K562 (cell line): ENCODE data around the gene MTHFSD. TPM values are rescaled to one million over a fixed set of nuclear protein-coding genes. Genes with fewer than 3 reads are reported as not detected.
A peak's percentile ranks its signal among the peaks of the same experiment; 100 is the strongest.

Experiments used
- ATAC-seq: fragments of 200-7000 bp; cut with Tn5 transposase; 3 replicates; pipeline ENCODE4 v1.9.1; 2020; ENCODE audit warnings: moderate library complexity
- BruUV-seq: library from RNA; stranded (reverse); fragments of 400-500 nt; replicated peaks from 2 replicates; lab custom pipeline; 2021; lab: Mats Ljungman, UMichigan
- CTCF ChIA-PET: fragments of 300-600 bp; formaldehyde crosslinking; extraction: SDS; loops from one replicate; lab custom pipeline; 2021; ENCODE audit warnings: low intra/inter-chr PET ratio; lab: Yijun Ruan, JAX
- POLR2A ChIA-PET: fragments of 300-600, 350-650 bp; sonication (Branson Sonifier 250); formaldehyde crosslinking; extraction: SDS; loops from one replicate; lab custom pipeline; 2021; ENCODE audit warnings: antibody characterized with exemption, inconsistent platforms; lab: Yijun Ruan, JAX
- DNase-seq, 4 experiments: peaks; one replicate each; pipeline versions ENCODE4 v3.0.0 to v3.0.0-alpha.2; 2011 to 2018; ENCODE audit warnings: low spot score in 3 of 4, mixed read lengths in 3 of 4; ENCODE audit errors: extremely low read depth in 1 of 4
- FAIRE-seq: peaks from 2 replicates; lab custom pipeline; 2011; peaks lifted over from hg19 to GRCh38; lab: Jason Lieb, UNC
- H2AFZ ChIP-seq: 2 replicates; pipeline ENCODE4 v1.6.0; 2011; ENCODE audit warnings: low read depth, low read length, control low read depth, inconsistent platforms
- H3K27ac ChIP-seq: fragments of 200-600 bp; 3 replicates; pipeline ENCODE4 v1.8.0; 2011; ENCODE audit warnings: low read depth, mild to moderate bottlenecking, control low read depth, inconsistent platforms, low read length, moderate library complexity, mixed read lengths; ENCODE audit errors: extremely low read depth
- H3K27me3 ChIP-seq, 2 experiments: fragments of 300-600 bp in 1 of 2; 2 replicates in 1 of 2; 3 replicates in 1 of 2; pipeline versions ENCODE4 v1.6.0 to v1.8.0; 2011; ENCODE audit warnings: inconsistent platforms in 2 of 2, low read length in 2 of 2, mild to moderate bottlenecking in 1 of 2, mixed read lengths in 1 of 2, moderate library complexity in 1 of 2; ENCODE audit not compliant: control insufficient read depth in 2 of 2, insufficient read depth in 2 of 2
- H3K36me3 ChIP-seq: fragments of 300-600 bp; 3 replicates; pipeline ENCODE4 v1.8.0; 2011; ENCODE audit warnings: mild to moderate bottlenecking, low read length, inconsistent platforms; ENCODE audit not compliant: control insufficient read depth, insufficient read depth
- H3K4me1 ChIP-seq, 2 experiments: fragments of 200-600 bp in 1 of 2; replicated peaks in 1 of 2; 2 replicates in 1 of 2; 3 replicates in 1 of 2; pipeline versions ENCODE4 v1.5.1 to v1.8.0; 2011; ENCODE audit warnings: inconsistent platforms in 2 of 2, low read length in 2 of 2, mild to moderate bottlenecking in 1 of 2, mixed read lengths in 1 of 2, moderate library complexity in 1 of 2; ENCODE audit not compliant: control insufficient read depth in 2 of 2, insufficient read depth in 2 of 2
- H3K4me2 ChIP-seq: 2 replicates; pipeline ENCODE4 v1.6.1; 2011; ENCODE audit warnings: low read length, control low read depth, inconsistent platforms, mixed read lengths; ENCODE audit not compliant: insufficient read depth
- H3K4me3 ChIP-seq: fragments of 200-600 bp; sonication (generic), shearing (Covaris generic); 2 replicates; pipeline ENCODE4 v1.5.1; 2016; ENCODE audit warnings: control low read depth, inconsistent platforms
- H3K79me2 ChIP-seq: fragments of 200-600 bp; 3 replicates; pipeline ENCODE4 v1.8.0; 2011; ENCODE audit warnings: low read length, inconsistent platforms; ENCODE audit not compliant: control insufficient read depth, insufficient read depth
- H3K9ac ChIP-seq, 2 experiments: 2 replicates each; pipeline versions ENCODE4 v1.6.0 to v1.6.1; 2011; ENCODE audit warnings: low read depth in 2 of 2, low read length in 2 of 2, control low read depth in 1 of 2, inconsistent platforms in 1 of 2, mild to moderate bottlenecking in 1 of 2, mixed read lengths in 1 of 2; ENCODE audit not compliant: insufficient read depth in 1 of 2
- H3K9me1 ChIP-seq: one replicate; pipeline ENCODE4 v1.6.0; 2011; ENCODE audit warnings: inconsistent platforms, mild to moderate bottlenecking, low read length, moderate library complexity; ENCODE audit not compliant: control insufficient read depth, insufficient read depth
- H3K9me3 ChIP-seq: replicated peaks from 2 replicates; pipeline ENCODE4 v1.5.1; 2011; ENCODE audit warnings: low read depth, low read length, inconsistent platforms; ENCODE audit not compliant: control insufficient read depth, insufficient read depth
- H4K20me1 ChIP-seq: replicated peaks from 2 replicates; pipeline ENCODE4 v1.6.1; 2011; ENCODE audit warnings: low read length, inconsistent platforms, mixed read lengths; ENCODE audit not compliant: control insufficient read depth, insufficient read depth
- NFYB ChIP-seq: IDR thresholded peaks from 2 replicates; pipeline ENCODE4 v1.6.1; 2011; ENCODE audit warnings: mild to moderate bottlenecking, moderate library complexity; ENCODE audit not compliant: insufficient read length; ENCODE audit errors: extremely low read depth
- ZNF263 ChIP-seq: sonication (generic); formaldehyde crosslinking; IDR thresholded peaks from 2 replicates; pipeline ENCODE4 v1.8.0; 2022; ENCODE audit warnings: mild to moderate bottlenecking, missing genetic modification reagents, borderline replicate concordance
- WGBS: fragments of 100-300 bp; shearing (Covaris generic); methylation state at CpG from one replicate; pipeline ENCODE4 v1.1.6; 2016; ENCODE audit warnings: low coverage, mixed read lengths; ENCODE audit not compliant: insufficient coverage; ENCODE audit errors: missing lambda C conversion rate; 5-methylcytosine and 5-hydroxymethylcytosine counted together
- in situ Hi-C: fragments of 300-500 bp; cut with MboI; formaldehyde crosslinking; loops from 4 replicates; pipeline ENCODE4 v1.15.0; 2018; ENCODE audit warnings: inconsistent platforms, mixed read lengths
- intact Hi-C: fragments of 100-400 bp; cut with micrococcal nuclease; formaldehyde crosslinking; loops from 2 replicates; pipeline ENCODE4 v1.14.2; 2022
- polyA plus RNA-seq, 8 experiments: library from polyadenylated mRNA; depleted of rRNA in 4 of 8; stranded (reverse) in 5 of 8; unstranded in 3 of 8; fragments of >200 nt; fragmentation: Nextera tagmentation in 2 of 8; fragmentation: Illumina TruSeq in 1 of 8; extraction: Ambion mirVana in 2 of 8; extraction: Trizol in 1 of 8; gene quantifications; 2 replicates each; pipeline versions ENCODE4 v1.2.1 to v1.2.3, GENCODE V29; 2011 to 2014; ENCODE audit warnings: inconsistent platforms in 1 of 8, missing spikeins in 1 of 8
- total RNA-seq, 7 experiments: library from RNA; depleted of rRNA in 6 of 7; stranded (reverse); fragments of >200 nt in 6 of 7; fragmentation: Illumina TruSeq in 2 of 7; extraction: Trizol in 2 of 7; gene quantifications; 2 replicates each; pipeline versions ENCODE4 v1.2.1 to v1.2.3, GENCODE V29; 2011 to 2021; ENCODE audit warnings: low replicate concordance in 1 of 7
- TF ChIP-seq, protein P1 (sequence below), 2 experiments: IDR thresholded peaks; 2 replicates each; pipeline ENCODE4 v1.6.1; 2012; ENCODE audit warnings: improper control_type of control experiment in 2 of 2, low read depth in 2 of 2, low read length in 2 of 2, borderline replicate concordance in 1 of 2

Gene MTHFSD
- total and polyA plus RNA-seq, 9 of the 15 experiments (the other 6 are each of a cell fraction or from before 2014, with no cell fraction given): 3.2 to 20.2 (median 12.0) TPM

DNA sequence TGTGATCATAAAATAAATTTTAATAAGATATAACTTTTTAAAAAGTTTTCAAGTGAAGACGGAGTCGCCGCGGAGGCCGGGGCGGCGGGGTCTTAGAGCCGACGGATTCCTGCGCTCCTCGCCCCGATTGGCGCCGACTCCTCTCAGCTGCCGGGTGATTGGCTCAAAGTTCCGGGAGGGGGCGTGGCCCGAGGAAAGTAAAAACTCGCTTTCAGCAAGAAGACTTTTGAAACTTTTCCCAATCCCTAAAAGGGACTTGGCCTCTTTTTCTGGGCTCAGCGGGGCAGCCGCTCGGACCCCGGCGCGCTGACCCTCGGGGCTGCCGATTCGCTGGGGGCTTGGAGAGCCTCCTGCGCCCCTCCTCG, 11.5 kb upstream of the MTHFSD start, which contains the start of gene FOXC2:
Gene FOXC2, plus strand, starts transcription at position 229 of the 365 bp plus-strand sequence. CDS start 507 bp downstream, outside the sequence.
- TF ChIP-seq NFYB (peak; percentile 20), ZNF263 (CRISPR knock-in tag) (no peak)
- TF ChIP-seq, protein P1, sequence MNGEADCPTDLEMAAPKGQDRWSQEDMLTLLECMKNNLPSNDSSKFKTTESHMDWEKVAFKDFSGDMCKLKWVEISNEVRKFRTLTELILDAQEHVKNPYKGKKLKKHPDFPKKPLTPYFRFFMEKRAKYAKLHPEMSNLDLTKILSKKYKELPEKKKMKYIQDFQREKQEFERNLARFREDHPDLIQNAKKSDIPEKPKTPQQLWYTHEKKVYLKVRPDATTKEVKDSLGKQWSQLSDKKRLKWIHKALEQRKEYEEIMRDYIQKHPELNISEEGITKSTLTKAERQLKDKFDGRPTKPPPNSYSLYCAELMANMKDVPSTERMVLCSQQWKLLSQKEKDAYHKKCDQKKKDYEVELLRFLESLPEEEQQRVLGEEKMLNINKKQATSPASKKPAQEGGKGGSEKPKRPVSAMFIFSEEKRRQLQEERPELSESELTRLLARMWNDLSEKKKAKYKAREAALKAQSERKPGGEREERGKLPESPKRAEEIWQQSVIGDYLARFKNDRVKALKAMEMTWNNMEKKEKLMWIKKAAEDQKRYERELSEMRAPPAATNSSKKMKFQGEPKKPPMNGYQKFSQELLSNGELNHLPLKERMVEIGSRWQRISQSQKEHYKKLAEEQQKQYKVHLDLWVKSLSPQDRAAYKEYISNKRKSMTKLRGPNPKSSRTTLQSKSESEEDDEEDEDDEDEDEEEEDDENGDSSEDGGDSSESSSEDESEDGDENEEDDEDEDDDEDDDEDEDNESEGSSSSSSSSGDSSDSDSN (IDR thresholded peaks at IDR 0.05; ENCODE audit: borderline replicate concordance in 1 of 2, low read depth in 2 of 2, low read length in 2 of 2): no peak
- TF ChIP-seq, all 486 proteins: peak for 1
- Histone ChIP-seq H3K27me3 (peaks cover 28 to 41% of the 10 kb centered on the region in 2 experiments), H3K36me3 (no peaks in the 10 kb centered on the region), H3K79me2 (no peaks in the 10 kb centered on the region), H4K20me1 (peaks cover 4% of the 10 kb centered on the region; the same call in 1 of the 2 replicates), H3K9ac (no peak within 1 kb of the TSS), H3K4me1 (peaks cover 0 to 8% of the 10 kb centered on the region in 2 experiments; a peak in 1 of 5 replicates), H3K9me3 (no peaks in the 10 kb centered on the region), H3K9me1 (no peaks in the 10 kb centered on the region), H2AFZ (no peak within 1 kb of the TSS), H3K27ac (no peak within 1 kb of the TSS), H3K4me3 (no peak within 1 kb of the TSS), H3K4me2 (no peak within 1 kb of the TSS)
- CTCF ChIA-PET: no interaction called here
- BruUV-seq: no TSS peak
- ATAC-seq (peak; percentile 63; the same call in 1 of the 3 replicates), DNase-seq (peak in 3 of 4 experiments; percentile 46 to 68 (median 60)), FAIRE-seq (no peak)
- in situ Hi-C loops: loop anchor here (5.0 to 25.0 kb wide), 3 partner anchors 491 to 1071 kb away; no protein-coding TSS in a partner anchor
- POLR2A ChIA-PET: interaction anchor here (0.6 kb wide), 1 partner anchor 12 kb away, joined by 3 read pairs; the partner anchor contains the start of gene FOXL1
- whole genome bisulfite sequencing: 29% methylated on average over 28 of the region's 30 CpGs
- intact Hi-C loops: loop anchor here (10.0 kb wide), 1 partner anchor 628 kb away; no protein-coding TSS in a partner anchor
